Neural progenitor cell (in vitro differentiated cells): Measurements from ENCODE around the gene AQP7. TPM values are rescaled to one million over a fixed set of nuclear protein-coding genes. Genes with fewer than 3 reads are reported as not detected.

ENCODE experiments used
- DNase-seq: peaks from one replicate; pipeline ENCODE4 v3.0.0-alpha.2; 2016; ENCODE audit warnings: low spot score
- H2AFZ ChIP-seq: fragments of 200-600 bp; sonication (generic); replicated peaks from 2 replicates; pipeline ENCODE4 v1.6.1; 2016; ENCODE audit warnings: antibody characterized with exemption
- H3F3A ChIP-seq: fragments of 200-600 bp; sonication (generic); 2 replicates; pipeline ENCODE4 v1.6.1; 2016; ENCODE audit warnings: antibody characterized with exemption, low read depth
- H3K27ac ChIP-seq: fragments of 200-600 bp; sonication (generic); 2 replicates; pipeline ENCODE4 v1.5.1; 2016; ENCODE audit warnings: mild to moderate bottlenecking
- H3K27me3 ChIP-seq: fragments of 200-600 bp; sonication (generic); 2 replicates; pipeline ENCODE4 v1.6.1; 2016; ENCODE audit warnings: mild to moderate bottlenecking, moderate library complexity
- H3K36me3 ChIP-seq: fragments of 200-600 bp; sonication (generic); 2 replicates; pipeline ENCODE4 v1.5.1; 2016
- H3K4me1 ChIP-seq: fragments of 200-600 bp; sonication (generic); 2 replicates; pipeline ENCODE4 v1.6.1; 2016; ENCODE audit warnings: mixed run types
- H3K4me2 ChIP-seq: fragments of 200-600 bp; sonication (generic); 2 replicates; pipeline ENCODE4 v1.6.1; 2016
- H3K4me3 ChIP-seq: fragments of 200-600 bp; sonication (generic); 2 replicates; pipeline ENCODE4 v1.5.1; 2016
- H3K79me2 ChIP-seq: fragments of 200-600 bp; sonication (generic); 2 replicates; pipeline ENCODE4 v1.6.1; 2016; ENCODE audit warnings: low read depth
- H3K9ac ChIP-seq: fragments of 200-600 bp; sonication (generic); 2 replicates; pipeline ENCODE4 v1.6.1; 2016
- H3K9me3 ChIP-seq: fragments of 200-600 bp; sonication (generic); 2 replicates; pipeline ENCODE4 v1.5.1; 2016; ENCODE audit warnings: low read depth
- H4K20me1 ChIP-seq: fragments of 200-600 bp; sonication (generic); 2 replicates; pipeline ENCODE4 v1.6.1; 2016; ENCODE audit warnings: low read depth
- H3K27ac Mint-ChIP-seq: 3 replicates; pipeline ENCODE4 v1.8.0; 2021; ENCODE audit warnings: mixed read lengths
- H3K27me3 Mint-ChIP-seq: 2 replicates; pipeline ENCODE4 v1.8.0; 2022; ENCODE audit warnings: low read depth, mild to moderate bottlenecking, inconsistent platforms, moderate library complexity, mixed read lengths; ENCODE audit not compliant: insufficient read depth
- H3K36me3 Mint-ChIP-seq: 3 replicates; pipeline ENCODE4 v1.8.0; 2021; ENCODE audit warnings: mixed read lengths
- H3K4me1 Mint-ChIP-seq: 3 replicates; pipeline ENCODE4 v1.8.0; 2021; ENCODE audit warnings: mixed read lengths
- H3K4me3 Mint-ChIP-seq: 3 replicates; pipeline ENCODE4 v1.8.0; 2021; ENCODE audit warnings: mild to moderate bottlenecking, moderate library complexity, mixed read lengths
- H3K9me3 Mint-ChIP-seq: 3 replicates; pipeline ENCODE4 v1.8.0; 2020; ENCODE audit warnings: mixed read lengths
- EZH2 ChIP-seq: fragments of 200-600 bp; sonication (generic); IDR thresholded peaks from 2 replicates; pipeline ENCODE4 v1.6.1; 2017; ENCODE audit warnings: antibody characterized with exemption, mild to moderate bottlenecking, moderate library complexity
- EZH2phosphoT487 ChIP-seq: fragments of 200-600 bp; sonication (generic); IDR thresholded peaks from 2 replicates; pipeline ENCODE4 v1.6.1; 2017; ENCODE audit warnings: antibody characterized with exemption
- total RNA-seq: library from RNA; depleted of rRNA; stranded (reverse); fragments of >200 nt; gene quantifications from 2 replicates; pipeline ENCODE4 v1.2.3, GENCODE V29; 2015; ENCODE audit warnings: low replicate concordance
- TF ChIP-seq, protein P1 (sequence below): fragments of 200-600 bp; sonication (generic); IDR thresholded peaks from 2 replicates; pipeline ENCODE4 v1.5.1; 2017; ENCODE audit warnings: antibody characterized with exemption, mild to moderate bottlenecking

AQP7 gene
- total RNA-seq, 1 donor from 2014 or later = not detected

- Histone ChIP-seq H4K20me1 (no peaks in the 10 kb centered on the region), H3K4me2 (no peak overlapping the region), H3K9ac (no peak overlapping the region), H3K9me3 (no peaks in the 10 kb centered on the region), H3K79me2 (no peaks in the 10 kb centered on the region), H3K36me3 (peaks cover 10% of the 10 kb centered on the region), H3K4me1 (no peaks in the 10 kb centered on the region), H3K27me3 (no peaks in the 10 kb centered on the region), H3K4me3 (no peak overlapping the region), H3K27ac (no peak overlapping the region), H3F3A (no peaks in the 10 kb centered on the region), H2AFZ (no peak overlapping the region)
- no peak for TF ChIP-seq EZH2phosphoT487
- TF ChIP-seq, protein P1, sequence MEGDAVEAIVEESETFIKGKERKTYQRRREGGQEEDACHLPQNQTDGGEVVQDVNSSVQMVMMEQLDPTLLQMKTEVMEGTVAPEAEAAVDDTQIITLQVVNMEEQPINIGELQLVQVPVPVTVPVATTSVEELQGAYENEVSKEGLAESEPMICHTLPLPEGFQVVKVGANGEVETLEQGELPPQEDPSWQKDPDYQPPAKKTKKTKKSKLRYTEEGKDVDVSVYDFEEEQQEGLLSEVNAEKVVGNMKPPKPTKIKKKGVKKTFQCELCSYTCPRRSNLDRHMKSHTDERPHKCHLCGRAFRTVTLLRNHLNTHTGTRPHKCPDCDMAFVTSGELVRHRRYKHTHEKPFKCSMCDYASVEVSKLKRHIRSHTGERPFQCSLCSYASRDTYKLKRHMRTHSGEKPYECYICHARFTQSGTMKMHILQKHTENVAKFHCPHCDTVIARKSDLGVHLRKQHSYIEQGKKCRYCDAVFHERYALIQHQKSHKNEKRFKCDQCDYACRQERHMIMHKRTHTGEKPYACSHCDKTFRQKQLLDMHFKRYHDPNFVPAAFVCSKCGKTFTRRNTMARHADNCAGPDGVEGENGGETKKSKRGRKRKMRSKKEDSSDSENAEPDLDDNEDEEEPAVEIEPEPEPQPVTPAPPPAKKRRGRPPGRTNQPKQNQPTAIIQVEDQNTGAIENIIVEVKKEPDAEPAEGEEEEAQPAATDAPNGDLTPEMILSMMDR = no peak
- TF ChIP-seq EZH2 = no peak
- Mint-ChIP-seq H3K36me3 (peaks cover 18% of the 10 kb centered on the region), H3K4me3 (no peak overlapping the region), H3K9me3 (no peaks in the 10 kb centered on the region), H3K27me3 (no peaks in the 10 kb centered on the region), H3K27ac (no peak overlapping the region), H3K4me1 (no peaks in the 10 kb centered on the region)
- DNase-seq = no peak
Observed at GRCh38 chr9:33351547-33351946, 50.8 kb downstream of the AQP7 start.

DNA sequence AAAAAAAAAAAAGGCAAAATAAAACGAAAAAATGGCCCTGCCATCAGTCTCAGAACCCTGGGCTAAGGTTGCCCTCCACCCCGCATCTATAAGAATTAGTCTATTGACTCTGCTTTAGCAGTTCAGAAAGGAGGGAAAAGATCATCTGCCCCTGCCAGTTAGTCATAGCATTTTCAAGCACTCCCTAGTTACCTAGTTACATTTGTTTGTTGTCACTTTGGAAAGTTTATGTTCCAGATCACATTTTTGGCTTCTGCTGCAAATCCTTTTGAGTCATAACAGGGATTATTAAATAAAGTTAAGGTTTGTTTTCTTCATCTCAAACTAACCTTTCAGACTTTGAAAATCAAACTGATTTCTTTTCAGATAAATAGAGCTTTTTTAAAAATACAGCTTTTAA is 52.1 kb downstream of the AQP7 start:
- H3K36me3 ChIP-seq = peaks cover 10% of the 10 kb centered on the region
- Mint-ChIP-seq H3K4me3 (no peak overlapping the region), H3K27ac (peak overlapping the region; percentile 55), H3K27me3 (no peaks in the 10 kb centered on the region), H3K4me1 (no peaks in the 10 kb centered on the region), H3K36me3 (peaks cover 23% of the 10 kb centered on the region), H3K9me3 (no peaks in the 10 kb centered on the region)
- no peaks in the 10 kb centered on the region for H3K9me3 ChIP-seq
- H3F3A ChIP-seq = no peaks in the 10 kb centered on the region
- no peak overlapping the region for H3K9ac ChIP-seq
- no peak overlapping the region for H3K4me2 ChIP-seq
- H3K27me3 ChIP-seq = no peaks in the 10 kb centered on the region
- no peak for DNase-seq
- TF ChIP-seq EZH2phosphoT487 = no peak
- no peak for TF ChIP-seq EZH2
- TF ChIP-seq, protein P1 = no peak
- H3K79me2 ChIP-seq = no peaks in the 10 kb centered on the region
- no peak overlapping the region for H2AFZ ChIP-seq
- H3K4me3 ChIP-seq = no peak overlapping the region
- no peaks in the 10 kb centered on the region for H3K4me1 ChIP-seq
- no peak overlapping the region for H3K27ac ChIP-seq
- H4K20me1 ChIP-seq = no peaks in the 10 kb centered on the region

GRCh38 chr9:33349743-33350142 is 52.6 kb downstream of the AQP7 start:
- no peaks in the 10 kb centered on the region for H3K27me3 Mint-ChIP-seq
- Histone ChIP-seq H3K4me1 (no peaks in the 10 kb centered on the region), H3K4me2 (no peak overlapping the region), H3K9ac (no peak overlapping the region), H3K79me2 (no peaks in the 10 kb centered on the region), H3K9me3 (no peaks in the 10 kb centered on the region), H3K27ac (no peak overlapping the region), H2AFZ (no peak overlapping the region), H3F3A (no peaks in the 10 kb centered on the region), H3K36me3 (peaks cover 10% of the 10 kb centered on the region), H3K4me3 (no peak overlapping the region), H4K20me1 (no peaks in the 10 kb centered on the region), H3K27me3 (no peaks in the 10 kb centered on the region)
- H3K36me3 Mint-ChIP-seq = peaks cover 23% of the 10 kb centered on the region
- TF ChIP-seq, protein P1 = no peak
- no peak for TF ChIP-seq EZH2phosphoT487
- TF ChIP-seq EZH2 = no peak
- no peaks in the 10 kb centered on the region for H3K9me3 Mint-ChIP-seq
- H3K4me1 Mint-ChIP-seq = no peaks in the 10 kb centered on the region
- no peak overlapping the region for H3K27ac Mint-ChIP-seq
- no peak overlapping the region for H3K4me3 Mint-ChIP-seq
- no peak for DNase-seq
